H9 (cell line): ENCODE measurements around the gene PAQR5. TPM values are rescaled to one million over a fixed set of nuclear protein-coding genes. Genes with fewer than 3 reads are reported as not detected.

ENCODE experiments used
- DNase-seq: peaks from one replicate; pipeline ENCODE4 v3.0.0-alpha.2; 2017
- H2AFZ ChIP-seq: one replicate; pipeline ENCODE4 v1.6.1; 2013; ENCODE audit warnings: mild to moderate bottlenecking, low read length, control low read depth, moderate library complexity
- H2AK5ac ChIP-seq: 2 replicates; pipeline ENCODE4 v1.6.1; 2013; ENCODE audit warnings: low read length, control low read depth, mixed read lengths; ENCODE audit not compliant: insufficient read length
- H2BK120ac ChIP-seq: one replicate; pipeline ENCODE4 v1.6.1; 2013; ENCODE audit warnings: low read depth, mild to moderate bottlenecking, low read length, control low read depth, inconsistent platforms; ENCODE audit not compliant: poor library complexity, severe bottlenecking
- H2BK12ac ChIP-seq: 2 replicates; pipeline ENCODE4 v1.6.1; 2013; ENCODE audit warnings: low read length, control low read depth, mixed read lengths, low read depth; ENCODE audit not compliant: insufficient read length
- H2BK15ac ChIP-seq: 2 replicates; pipeline ENCODE4 v1.6.1; 2013; ENCODE audit warnings: low read depth, low read length, control low read depth
- H2BK20ac ChIP-seq: one replicate; pipeline ENCODE4 v1.6.1; 2013; ENCODE audit warnings: low read depth, mild to moderate bottlenecking, low read length, control low read depth, inconsistent platforms; ENCODE audit not compliant: poor library complexity, severe bottlenecking
- H2BK5ac ChIP-seq: 2 replicates; pipeline ENCODE4 v1.6.1; 2013; ENCODE audit warnings: low read length, control low read depth, mixed read lengths; ENCODE audit not compliant: insufficient read length
- H3K14ac ChIP-seq: 2 replicates; pipeline ENCODE4 v1.6.1; 2013; ENCODE audit warnings: low read length, control low read depth; ENCODE audit not compliant: insufficient read depth
- H3K18ac ChIP-seq: 2 replicates; pipeline ENCODE4 v1.6.1; 2013; ENCODE audit warnings: low read depth, mild to moderate bottlenecking, mixed read lengths, low read length, control low read depth; ENCODE audit not compliant: insufficient read length
- H3K23ac ChIP-seq: 2 replicates; pipeline ENCODE4 v1.6.1; 2013; ENCODE audit warnings: low read length, control low read depth, mixed read lengths, low read depth; ENCODE audit not compliant: insufficient read length
- H3K23me2 ChIP-seq: 2 replicates; pipeline ENCODE4 v1.6.1; 2013; ENCODE audit warnings: low read depth, mild to moderate bottlenecking, mixed read lengths, low read length, control low read depth; ENCODE audit not compliant: insufficient read length, poor library complexity, severe bottlenecking
- H3K27ac ChIP-seq: 2 replicates; pipeline ENCODE4 v1.5.1; 2013; ENCODE audit warnings: low read length, control low read depth, mixed read lengths, low read depth; ENCODE audit not compliant: insufficient read length
- H3K27me3 ChIP-seq: 2 replicates; pipeline ENCODE4 v1.6.1; 2013; ENCODE audit warnings: low read length, control low read depth, inconsistent platforms; ENCODE audit not compliant: insufficient read depth
- H3K4ac ChIP-seq: 2 replicates; pipeline ENCODE4 v1.6.1; 2013; ENCODE audit warnings: low read depth, mild to moderate bottlenecking, control low read depth, inconsistent platforms, low read length, moderate library complexity
- H3K4me1 ChIP-seq: 2 replicates; pipeline ENCODE4 v1.6.1; 2013; ENCODE audit warnings: low read length, control low read depth, inconsistent platforms; ENCODE audit not compliant: insufficient read depth
- H3K4me2 ChIP-seq: 2 replicates; pipeline ENCODE4 v1.6.1; 2013; ENCODE audit warnings: low read length, control low read depth, mixed read lengths; ENCODE audit not compliant: insufficient read length, insufficient read depth
- H3K56ac ChIP-seq: 2 replicates; pipeline ENCODE4 v1.6.1; 2013; ENCODE audit warnings: low read depth, mild to moderate bottlenecking, mixed read lengths, low read length, control low read depth; ENCODE audit not compliant: insufficient read length
- H3K79me1 ChIP-seq: 2 replicates; pipeline ENCODE4 v1.6.1; 2013; ENCODE audit warnings: low read depth, mild to moderate bottlenecking, moderate library complexity, low read length, control low read depth, inconsistent platforms; ENCODE audit not compliant: insufficient read depth, poor library complexity, severe bottlenecking
- H3K79me2 ChIP-seq: 2 replicates; pipeline ENCODE4 v1.6.1; 2013; ENCODE audit warnings: low read length, control low read depth, inconsistent platforms; ENCODE audit not compliant: insufficient read depth
- H3K9ac ChIP-seq: 2 replicates; pipeline ENCODE4 v1.6.1; 2013; ENCODE audit warnings: low read length, control low read depth, mixed read lengths; ENCODE audit not compliant: insufficient read length; ENCODE audit errors: extremely low read depth
- H3K9me3 ChIP-seq: one replicate; pipeline ENCODE4 v1.6.1; 2013; ENCODE audit warnings: low read depth, low read length, inconsistent platforms; ENCODE audit not compliant: control insufficient read depth
- H3T11ph ChIP-seq: one replicate; pipeline ENCODE4 v1.6.1; 2013; ENCODE audit warnings: mild to moderate bottlenecking, low read length, control low read depth, inconsistent platforms
- H4K20me1 ChIP-seq: one replicate; pipeline ENCODE4 v1.6.1; 2013; ENCODE audit not compliant: control insufficient read depth, insufficient read length, insufficient read depth
- H4K5ac ChIP-seq: 2 replicates; pipeline ENCODE4 v1.6.1; 2013; ENCODE audit warnings: low read depth, mild to moderate bottlenecking, mixed read lengths, low read length, control low read depth; ENCODE audit not compliant: insufficient read length
- H4K8ac ChIP-seq: replicated peaks from 2 replicates; pipeline ENCODE4 v1.6.1; 2013; ENCODE audit warnings: low read length, control low read depth, mixed read lengths, low read depth; ENCODE audit not compliant: insufficient read length
- H4K91ac ChIP-seq: 2 replicates; pipeline ENCODE4 v1.6.1; 2013; ENCODE audit warnings: low read depth, mild to moderate bottlenecking, moderate library complexity, mixed read lengths, low read length, control low read depth; ENCODE audit not compliant: insufficient read length
- H3K27ac Mint-ChIP-seq, 3 experiments: 2 replicates in 2 of 3; 3 replicates in 1 of 3; pipeline ENCODE4 v1.8.0; 2020 to 2021; ENCODE audit warnings: mixed read lengths in 3 of 3, mild to moderate bottlenecking in 1 of 3, moderate library complexity in 1 of 3
- H3K27me3 Mint-ChIP-seq: 2 replicates; pipeline ENCODE4 v1.8.0; 2021; ENCODE audit warnings: low read depth, mild to moderate bottlenecking, moderate library complexity, mixed read lengths
- H3K36me3 Mint-ChIP-seq, 3 experiments: 2 replicates in 2 of 3; 3 replicates in 1 of 3; pipeline ENCODE4 v1.8.0; 2020 to 2021; ENCODE audit warnings: low read depth in 3 of 3, mixed read lengths in 3 of 3; ENCODE audit not compliant: insufficient read depth in 1 of 3
- H3K4me1 Mint-ChIP-seq, 2 experiments: 2 replicates each; pipeline ENCODE4 v1.8.0; 2020; ENCODE audit warnings: mixed read lengths in 2 of 2
- H3K4me3 Mint-ChIP-seq, 2 experiments: 2 replicates in 1 of 2; 3 replicates in 1 of 2; pipeline ENCODE4 v1.8.0; 2020 to 2021; ENCODE audit warnings: mild to moderate bottlenecking in 2 of 2, mixed read lengths in 2 of 2, moderate library complexity in 1 of 2
- H3K9me3 Mint-ChIP-seq, 2 experiments: 2 replicates in 1 of 2; 3 replicates in 1 of 2; pipeline ENCODE4 v1.8.0; 2020; ENCODE audit warnings: mild to moderate bottlenecking in 2 of 2, mixed read lengths in 2 of 2, moderate library complexity in 1 of 2
- WGBS: extraction: QIAGEN DNeasy Blood & Tissue Kit; methylation state at CpG from one replicate; pipeline ENCODE4 v1.1.7; 2013; ENCODE audit warnings: missing lambda C conversion rate, low lambda C conversion rate, mixed read lengths; ENCODE audit not compliant: insufficient read length; ENCODE audit errors: extremely low coverage; 5-methylcytosine and 5-hydroxymethylcytosine counted together
- total RNA-seq: library from RNA; stranded (reverse); gene quantifications from 2 replicates; pipeline ENCODE4 v1.2.1, GENCODE V29; 2021
- TF ChIP-seq, protein P1 (sequence below): fragments of 200-600 bp; sonication (generic); conservative IDR thresholded peaks from 3 replicates; pipeline ENCODE4 v1.8.0; 2021; ENCODE audit warnings: antibody characterized with exemption, mild to moderate bottlenecking

Gene PAQR5
- total RNA-seq, 1 experiment from 2014 or later: 1.6 TPM

DNA sequence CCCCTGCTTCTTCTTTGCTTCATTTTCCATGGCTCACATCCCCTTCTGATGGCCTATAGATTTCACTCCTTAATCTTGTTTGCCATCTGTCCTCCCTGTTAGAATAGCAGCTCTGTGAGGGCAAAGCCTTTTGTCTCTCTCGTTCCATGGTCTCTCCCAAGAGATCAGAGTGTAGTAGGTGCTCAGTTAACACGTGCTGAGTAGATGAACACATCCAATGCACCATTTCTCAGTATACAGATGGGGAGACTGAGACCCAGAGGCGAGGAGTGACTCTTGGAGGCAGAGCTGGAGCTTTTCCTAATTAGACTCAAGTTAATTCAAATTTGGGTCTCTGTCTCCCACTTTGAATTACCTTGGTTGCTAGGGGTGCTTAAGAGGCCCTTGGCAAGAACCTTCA lies 4.2 kb downstream of the PAQR5 start:
- H2BK15ac ChIP-seq: no peak overlapping the region
- no peak overlapping the region for H2BK12ac ChIP-seq
- H3K18ac ChIP-seq: no peak overlapping the region
- no peak overlapping the region for H2BK20ac ChIP-seq
- peaks cover 6% of the 10 kb centered on the region; the same call in 1 of the 2 replicates for H3K4me1 ChIP-seq
- no peak overlapping the region for H3K4me2 ChIP-seq
- Mint-ChIP-seq H3K27me3 (peaks cover 47% of the 10 kb centered on the region), H3K4me1 (peaks cover 16 to 32% of the 10 kb centered on the region in 2 experiments), H3K4me3 (no peak overlapping the region), H3K9me3 (peaks cover 0 to 3% of the 10 kb centered on the region in 2 experiments; a peak in 2 of 5 replicates), H3K27ac (no peak overlapping the region; a peak in 1 of 7 replicates), H3K36me3 (peaks cover 0 to 13% (median 8%) of the 10 kb centered on the region in 3 experiments; a peak in 6 of 7 replicates)
- H3K9me3 ChIP-seq: no peaks in the 10 kb centered on the region
- no peak overlapping the region for H2BK5ac ChIP-seq
- peaks cover 6% of the 10 kb centered on the region for H3K23me2 ChIP-seq
- no peak overlapping the region for H3K23ac ChIP-seq
- H3K9ac ChIP-seq: no peak overlapping the region
- no peak overlapping the region for H4K5ac ChIP-seq
- H4K8ac ChIP-seq: no peak overlapping the region
- no peaks in the 10 kb centered on the region for H4K20me1 ChIP-seq
- no peak for DNase-seq
- H2AFZ ChIP-seq: no peak overlapping the region
- no peaks in the 10 kb centered on the region for H3K79me1 ChIP-seq
- H3K27ac ChIP-seq: no peak overlapping the region
- H3K14ac ChIP-seq: no peak overlapping the region
- H3T11ph ChIP-seq: no peak overlapping the region
- peaks cover 7% of the 10 kb centered on the region; the same call in 1 of the 2 replicates for H3K27me3 ChIP-seq
- TF ChIP-seq, protein P1, sequence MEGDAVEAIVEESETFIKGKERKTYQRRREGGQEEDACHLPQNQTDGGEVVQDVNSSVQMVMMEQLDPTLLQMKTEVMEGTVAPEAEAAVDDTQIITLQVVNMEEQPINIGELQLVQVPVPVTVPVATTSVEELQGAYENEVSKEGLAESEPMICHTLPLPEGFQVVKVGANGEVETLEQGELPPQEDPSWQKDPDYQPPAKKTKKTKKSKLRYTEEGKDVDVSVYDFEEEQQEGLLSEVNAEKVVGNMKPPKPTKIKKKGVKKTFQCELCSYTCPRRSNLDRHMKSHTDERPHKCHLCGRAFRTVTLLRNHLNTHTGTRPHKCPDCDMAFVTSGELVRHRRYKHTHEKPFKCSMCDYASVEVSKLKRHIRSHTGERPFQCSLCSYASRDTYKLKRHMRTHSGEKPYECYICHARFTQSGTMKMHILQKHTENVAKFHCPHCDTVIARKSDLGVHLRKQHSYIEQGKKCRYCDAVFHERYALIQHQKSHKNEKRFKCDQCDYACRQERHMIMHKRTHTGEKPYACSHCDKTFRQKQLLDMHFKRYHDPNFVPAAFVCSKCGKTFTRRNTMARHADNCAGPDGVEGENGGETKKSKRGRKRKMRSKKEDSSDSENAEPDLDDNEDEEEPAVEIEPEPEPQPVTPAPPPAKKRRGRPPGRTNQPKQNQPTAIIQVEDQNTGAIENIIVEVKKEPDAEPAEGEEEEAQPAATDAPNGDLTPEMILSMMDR: no peak
- H3K4ac ChIP-seq: no peak overlapping the region
- no peak overlapping the region for H2AK5ac ChIP-seq
- H3K56ac ChIP-seq: no peak overlapping the region
- H2BK120ac ChIP-seq: no peak overlapping the region
- no CpG with 5 or more reads among the region's 3 CpGs for WGBS
- no peak overlapping the region for H4K91ac ChIP-seq
- no peaks in the 10 kb centered on the region for H3K79me2 ChIP-seq
